GM19467 (cell line): Measurements from ENCODE around the gene IDNK.

Experiments
- ATAC-seq: cut with Tn5 transposase; IDR thresholded peaks from one replicate; pipeline ENCODE4 v1.9.1; 2021; ENCODE audit warnings: mild to moderate bottlenecking, moderate library complexity; ENCODE audit not compliant: unreplicated experiment

IDNK gene

DNA sequence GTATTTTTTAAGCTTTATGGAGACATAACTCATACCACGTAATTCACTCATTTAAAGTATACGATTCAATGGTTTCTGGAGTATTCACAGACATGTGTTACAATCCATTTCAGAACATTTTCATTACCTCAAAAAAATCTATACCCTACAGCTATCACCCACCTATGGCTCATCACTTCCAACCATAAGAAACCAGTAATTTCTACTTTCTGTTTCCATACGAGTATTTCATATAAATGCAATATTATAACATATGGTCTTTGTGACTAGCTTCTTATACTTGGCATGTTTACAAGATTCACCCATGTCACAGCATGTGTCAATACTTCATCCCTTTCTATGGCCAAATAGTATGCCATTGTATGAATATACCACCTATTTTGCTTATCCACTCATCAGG, 66.0 kb downstream of the IDNK start:
- no peak for ATAC-seq

GRCh38 chr9:83691492-83691891, 68.5 kb downstream of the IDNK start:
- ATAC-seq, result no peak
